Measurements from ENCODE around the gene SVEP1.
A peak's percentile ranks its signal among the peaks of the same experiment; 100 is the strongest.

SVEP1 gene

GRCh38 chr9:110579034-110579861 is at the start of gene SVEP1:
Gene SVEP1 (minus strand): TSS chr9:110579741. CDS start chr9:110579543, 198 bp downstream.
- Histone ChIP-seq H3K36me3 (ENCODE audit: control insufficient read depth, insufficient read depth, low read length) (no peaks in the 10 kb centered on the region), H3K4me1 (no peaks in the 10 kb centered on the region), H3K27me3 (ENCODE audit: control insufficient read depth, insufficient read depth, low read length) (no peaks in the 10 kb centered on the region), H3K27ac (no peak within 1 kb of the TSS), H3K9me3 (ENCODE audit: control insufficient read depth, low read length) (no peaks in the 10 kb centered on the region), H2AFZ (peak within 1 kb of the TSS; percentile 22), H3K9ac (no peak within 1 kb of the TSS), H3K4me3 (ENCODE audit: low read depth, low read length) (peak within 1 kb of the TSS; percentile 40), H3K79me2 (no peaks in the 10 kb centered on the region), H3K4me2 (ENCODE audit: low read length) (peak within 1 kb of the TSS; percentile 63)
- no peak for TF ChIP-seq CTCF (IDR thresholded peaks at IDR 0.05)

- no peak overlapping the region for H3K9ac ChIP-seq
- no peaks in the 10 kb centered on the region for H3K9me3 ChIP-seq (ENCODE audit: control insufficient read depth, low read length)
- H3K4me1 ChIP-seq = no peaks in the 10 kb centered on the region
- no peaks in the 10 kb centered on the region for H3K27me3 ChIP-seq (ENCODE audit: control insufficient read depth, insufficient read depth, low read length)
- no peak overlapping the region for H3K4me2 ChIP-seq (ENCODE audit: low read length)
- H3K27ac ChIP-seq = no peak overlapping the region
- no peak for TF ChIP-seq CTCF (IDR thresholded peaks at IDR 0.05)
- H3K79me2 ChIP-seq = no peaks in the 10 kb centered on the region
- H3K36me3 ChIP-seq (ENCODE audit: control insufficient read depth, insufficient read depth, low read length) = no peaks in the 10 kb centered on the region
- H3K4me3 ChIP-seq (ENCODE audit: low read depth, low read length) = no peak overlapping the region
- no peak overlapping the region for H2AFZ ChIP-seq
Measured at GRCh38 chr9:110626101-110626829, 46.7 kb upstream of the SVEP1 start.

- Histone ChIP-seq H3K79me2 (no peaks in the 10 kb centered on the region), H3K36me3 (ENCODE audit: control insufficient read depth, insufficient read depth, low read length) (no peaks in the 10 kb centered on the region), H3K4me2 (ENCODE audit: low read length) (no peak overlapping the region), H3K9ac (no peak overlapping the region), H3K27me3 (ENCODE audit: control insufficient read depth, insufficient read depth, low read length) (no peaks in the 10 kb centered on the region), H3K4me1 (no peaks in the 10 kb centered on the region), H3K27ac (no peak overlapping the region), H3K9me3 (ENCODE audit: control insufficient read depth, low read length) (no peaks in the 10 kb centered on the region), H2AFZ (no peak overlapping the region), H3K4me3 (ENCODE audit: low read depth, low read length) (no peak overlapping the region)
- TF ChIP-seq CTCF (IDR thresholded peaks at IDR 0.05) = peak; percentile 29
Measured at GRCh38 chr9:110623462-110624025, 44.0 kb upstream of the SVEP1 start.

GRCh38 chr9:110622368-110622767 is 42.8 kb upstream of the SVEP1 start:
- H3K9me3 ChIP-seq (ENCODE audit: control insufficient read depth, low read length) = no peaks in the 10 kb centered on the region
- H3K27ac ChIP-seq = no peak overlapping the region
- H2AFZ ChIP-seq = no peak overlapping the region
- no peaks in the 10 kb centered on the region for H3K27me3 ChIP-seq (ENCODE audit: control insufficient read depth, insufficient read depth, low read length)
- H3K4me1 ChIP-seq = no peaks in the 10 kb centered on the region
- no peak overlapping the region for H3K9ac ChIP-seq
- H3K79me2 ChIP-seq = no peaks in the 10 kb centered on the region
- no peaks in the 10 kb centered on the region for H3K36me3 ChIP-seq (ENCODE audit: control insufficient read depth, insufficient read depth, low read length)
- no peak overlapping the region for H3K4me3 ChIP-seq (ENCODE audit: low read depth, low read length)
- H3K4me2 ChIP-seq (ENCODE audit: low read length) = no peak overlapping the region
- TF ChIP-seq CTCF (IDR thresholded peaks at IDR 0.05) = no peak
